H1 (cell line): ENCODE results near the gene PTPRT. TPM values are rescaled to one million over a fixed set of nuclear protein-coding genes. Genes with fewer than 3 reads are reported as not detected.
A peak's percentile ranks its signal among the peaks of the same experiment; 100 is the strongest.

ENCODE experiments used
- CTCF ChIA-PET: fragments of 300-600 bp; sonication (Branson Sonifier 250); formaldehyde crosslinking; loops from one replicate; lab custom pipeline; 2021; ENCODE audit not compliant: partially characterized antibody; lab: Charles Lee
- POLR2A ChIA-PET: fragments of 300-600 bp; sonication (Branson Sonifier 250); formaldehyde crosslinking; loops from one replicate; lab custom pipeline; 2021; ENCODE audit warnings: inconsistent platforms; ENCODE audit not compliant: partially characterized antibody; lab: Charles Lee
- DNase-seq, 2 experiments: peaks; one replicate each; pipeline versions ENCODE4 v3.0.0 to v3.0.0-alpha.2; 2010 to 2022; ENCODE audit warnings: low spot score in 2 of 2, low read depth in 1 of 2, mixed read lengths in 1 of 2
- FAIRE-seq: peaks from 2 replicates; lab custom pipeline; 2011; peaks lifted over from hg19 to GRCh38; lab: Jason Lieb, UNC
- H2AFZ ChIP-seq: 2 replicates; pipeline ENCODE4 v1.8.1; 2012; ENCODE audit warnings: low read length, inconsistent platforms
- H2AK5ac ChIP-seq: 2 replicates; pipeline ENCODE4 v1.6.1; 2013; ENCODE audit warnings: low read depth, low read length
- H2BK120ac ChIP-seq: replicated peaks from 2 replicates; pipeline ENCODE3; 2013; ENCODE audit warnings: low read depth, low read length, inconsistent platforms
- H2BK12ac ChIP-seq: 2 replicates; pipeline ENCODE4 v1.6.1; 2013; ENCODE audit warnings: low read depth, low read length
- H2BK15ac ChIP-seq: 2 replicates; pipeline ENCODE4 v1.6.1; 2013; ENCODE audit warnings: low read length
- H2BK20ac ChIP-seq: 2 replicates; pipeline ENCODE4 v1.6.1; 2013; ENCODE audit warnings: low read length
- H2BK5ac ChIP-seq: 2 replicates; pipeline ENCODE4 v1.6.1; 2013; ENCODE audit warnings: low read depth, low read length
- H3K14ac ChIP-seq: 2 replicates; pipeline ENCODE4 v1.6.1; 2013; ENCODE audit warnings: inconsistent platforms; ENCODE audit not compliant: insufficient read length
- H3K18ac ChIP-seq: 2 replicates; pipeline ENCODE4 v1.6.1; 2013; ENCODE audit warnings: low read length; ENCODE audit errors: extremely low read depth
- H3K23ac ChIP-seq: 2 replicates; pipeline ENCODE4 v1.6.1; 2013; ENCODE audit warnings: inconsistent platforms; ENCODE audit not compliant: insufficient read length
- H3K23me2 ChIP-seq: 2 replicates; pipeline ENCODE4 v1.6.1; 2013; ENCODE audit warnings: low read depth, low read length
- H3K27ac ChIP-seq: 2 replicates; pipeline ENCODE4 v1.6.1; 2011; ENCODE audit warnings: low read depth, low read length, inconsistent platforms
- H3K27me3 ChIP-seq, 4 experiments: replicated peaks in 1 of 4; 1 replicate in 1 of 4; 2 replicates in 3 of 4; pipeline versions ENCODE4 v1.6.1 to v1.8.1; 2011 to 2013; ENCODE audit warnings: low read length in 3 of 4, mild to moderate bottlenecking in 3 of 4, inconsistent platforms in 2 of 4, mixed read lengths in 2 of 4, moderate library complexity in 1 of 4; ENCODE audit not compliant: control insufficient read depth in 3 of 4, insufficient read depth in 3 of 4; ENCODE audit errors: extremely low read depth in 1 of 4
- H3K36me3 ChIP-seq, 4 experiments: 2 replicates each; pipeline versions ENCODE4 v1.6.1 to v1.8.1; 2011 to 2013; ENCODE audit warnings: mild to moderate bottlenecking in 4 of 4, low read length in 3 of 4, moderate library complexity in 2 of 4, control low read depth in 1 of 4, inconsistent platforms in 1 of 4; ENCODE audit not compliant: insufficient read depth in 4 of 4, control insufficient read depth in 2 of 4
- H3K4ac ChIP-seq: replicated peaks from 2 replicates; pipeline ENCODE3; 2013; ENCODE audit warnings: low read length, low read depth, mixed read lengths, inconsistent platforms; ENCODE audit not compliant: insufficient read length
- H3K4me1 ChIP-seq, 4 experiments: replicated peaks in 1 of 4; 1 replicate in 1 of 4; 2 replicates in 3 of 4; pipeline versions ENCODE4 v1.6.1 to v1.8.1; 2011 to 2013; ENCODE audit warnings: low read length in 3 of 4, inconsistent platforms in 2 of 4, mixed read lengths in 1 of 4; ENCODE audit not compliant: insufficient read depth in 4 of 4, control insufficient read depth in 3 of 4
- H3K4me2 ChIP-seq, 2 experiments: 2 replicates each; pipeline versions ENCODE4 v1.6.1 to v1.8.1; 2011 to 2013; ENCODE audit warnings: low read depth in 2 of 2, low read length in 2 of 2, control low read depth in 1 of 2, inconsistent platforms in 1 of 2, mild to moderate bottlenecking in 1 of 2; ENCODE audit not compliant: insufficient read depth in 1 of 2
- H3K4me3 ChIP-seq, 4 experiments: fragments of 200-600, 300-600 bp in 1 of 4; sonication (generic), shearing (Covaris generic), sonication (Bioruptor Twin) in 1 of 4; 2 replicates each; pipeline versions ENCODE4 v1.5.1 to v1.8.1; 2011 to 2016; ENCODE audit warnings: low read length in 4 of 4, low read depth in 3 of 4, control low read depth in 2 of 4, inconsistent platforms in 2 of 4, mild to moderate bottlenecking in 2 of 4, mixed read lengths in 1 of 4, moderate library complexity in 1 of 4; ENCODE audit not compliant: insufficient read depth in 2 of 4; ENCODE audit errors: extremely low read depth in 1 of 4
- H3K56ac ChIP-seq: replicated peaks from 2 replicates; pipeline ENCODE3; 2013; ENCODE audit warnings: low read depth, mild to moderate bottlenecking, mixed read lengths, low read length, inconsistent platforms; ENCODE audit not compliant: insufficient read length
- H3K79me1 ChIP-seq: 2 replicates; pipeline ENCODE4 v1.6.1; 2013; ENCODE audit warnings: low read depth, low read length, control low read depth
- H3K79me2 ChIP-seq, 2 experiments: 2 replicates each; pipeline versions ENCODE4 v1.6.1 to v1.8.1; 2012 to 2013; ENCODE audit warnings: low read length in 2 of 2, mild to moderate bottlenecking in 2 of 2, inconsistent platforms in 1 of 2; ENCODE audit not compliant: insufficient read depth in 2 of 2, control insufficient read depth in 1 of 2
- H3K9ac ChIP-seq, 4 experiments: replicated peaks in 1 of 4; 1 replicate in 1 of 4; 2 replicates in 3 of 4; pipeline versions ENCODE4 v1.6.1 to v1.8.1; 2011 to 2013; ENCODE audit warnings: low read depth in 3 of 4, low read length in 3 of 4, control low read depth in 2 of 4, mild to moderate bottlenecking in 2 of 4, moderate library complexity in 2 of 4, inconsistent platforms in 1 of 4; ENCODE audit errors: extremely low read depth in 1 of 4
- H3K9me3 ChIP-seq, 2 experiments: 2 replicates each; pipeline versions ENCODE4 v1.6.1 to v1.8.1; 2012 to 2013; ENCODE audit warnings: mild to moderate bottlenecking in 2 of 2, moderate library complexity in 2 of 2, control low read depth in 1 of 2, inconsistent platforms in 1 of 2, low read depth in 1 of 2, low read length in 1 of 2, mixed read lengths in 1 of 2; ENCODE audit not compliant: insufficient read depth in 2 of 2
- H4K20me1 ChIP-seq, 2 experiments: replicated peaks in 1 of 2; 2 replicates each; pipeline versions ENCODE3 to v1.8.1; 2011 to 2013; ENCODE audit warnings: inconsistent platforms in 2 of 2, low read length in 2 of 2, mild to moderate bottlenecking in 1 of 2; ENCODE audit not compliant: insufficient read depth in 2 of 2, control insufficient read depth in 1 of 2
- H4K5ac ChIP-seq: 2 replicates; pipeline ENCODE4 v1.6.1; 2013; ENCODE audit warnings: low read length, low read depth, mixed read lengths, inconsistent platforms; ENCODE audit not compliant: insufficient read length
- H4K8ac ChIP-seq: 2 replicates; pipeline ENCODE4 v1.8.0; 2013; ENCODE audit warnings: mild to moderate bottlenecking, moderate library complexity, low read length, inconsistent platforms; ENCODE audit not compliant: insufficient read depth; ENCODE audit errors: extremely low read depth
- H4K91ac ChIP-seq: replicated peaks from 2 replicates; pipeline ENCODE3; 2013; ENCODE audit warnings: low read length, mixed read lengths, inconsistent platforms; ENCODE audit not compliant: insufficient read length
- BACH1 ChIP-seq: IDR thresholded peaks from 2 replicates; pipeline ENCODE4 v1.6.1; 2012; ENCODE audit warnings: low read length, improper control_type of control experiment
- EP300 ChIP-seq, 2 experiments: IDR thresholded peaks; 1 replicate in 1 of 2; 2 replicates in 1 of 2; pipeline ENCODE4 v1.6.1; 2011 to 2012; ENCODE audit warnings: low read depth in 2 of 2, low read length in 2 of 2, mild to moderate bottlenecking in 2 of 2, borderline replicate concordance in 1 of 2, inconsistent platforms in 1 of 2, moderate library complexity in 1 of 2
- MAFK ChIP-seq: IDR thresholded peaks from 2 replicates; pipeline ENCODE4 v1.6.1; 2012; ENCODE audit warnings: low read depth, mild to moderate bottlenecking, improper control_type of control experiment, low read length
- WGBS, 2 experiments: shearing (Covaris generic) in 1 of 2; methylation state at CpG; one replicate each; pipeline versions ENCODE4 v1.1.6 to v1.1.7; 2013 to 2015; ENCODE audit warnings: low lambda C conversion rate in 2 of 2, mixed read lengths in 2 of 2, inconsistent platforms in 1 of 2, low coverage in 1 of 2, missing lambda C conversion rate in 1 of 2; ENCODE audit not compliant: insufficient replicate concordance in 2 of 2, insufficient coverage in 1 of 2, insufficient read length in 1 of 2; ENCODE audit errors: extremely low coverage in 1 of 2, missing lambda C conversion rate in 1 of 2; 5-methylcytosine and 5-hydroxymethylcytosine counted together
- polyA plus RNA-seq, 7 experiments: library from polyadenylated mRNA; depleted of rRNA in 3 of 7; stranded (reverse) in 5 of 7; unstranded in 2 of 7; fragments of >200 nt in 5 of 7; fragments of 200-250 nt in 2 of 7; gene quantifications; 1 replicate in 5 of 7; 2 replicates in 1 of 7; 4 replicates in 1 of 7; pipeline versions ENCODE4 v1.2.1 to v1.2.3, GENCODE V29; 2011 to 2013; ENCODE audit warnings: missing spikeins in 2 of 7, mixed read lengths in 2 of 7
- total RNA-seq: library from RNA; stranded (reverse); fragmentation: NEBNext Ultra II Directional; extraction: Animal tissue kit (Norgen Biotek cat#: 25700); gene quantifications from 2 replicates; pipeline ENCODE4 v1.2.1, GENCODE V29; 2021

Gene PTPRT
- total and polyA plus RNA-seq, 2 of the 8 experiments (the other 6 are each of a cell fraction or from before 2014, with no cell fraction given) = 0.33 to 1.8 TPM

- H3K27me3 ChIP-seq = no peaks in the 10 kb centered on the region
- H2BK12ac ChIP-seq = no peak overlapping the region
- H3K56ac ChIP-seq = no peak overlapping the region
- FAIRE-seq (no peak), DNase-seq (no peak)
- H3K79me2 ChIP-seq = no peaks in the 10 kb centered on the region
- no peak overlapping the region for H3K18ac ChIP-seq
- H4K20me1 ChIP-seq = no peaks in the 10 kb centered on the region
- no peak overlapping the region for H4K8ac ChIP-seq
- no peak overlapping the region for H2BK5ac ChIP-seq
- no peak overlapping the region for H2AFZ ChIP-seq
- no peak overlapping the region for H4K5ac ChIP-seq
- H4K91ac ChIP-seq = no peak overlapping the region
- H3K9me3 ChIP-seq = no peaks in the 10 kb centered on the region
- H3K14ac ChIP-seq = no peak overlapping the region
- CTCF ChIA-PET = no interaction called here
- H2BK15ac ChIP-seq = no peak overlapping the region
- no peak overlapping the region for H3K4me2 ChIP-seq
- no peak overlapping the region for H3K4me3 ChIP-seq
- no peaks in the 10 kb centered on the region for H3K4me1 ChIP-seq
- no peaks in the 10 kb centered on the region for H3K23me2 ChIP-seq
- POLR2A ChIA-PET = no interaction called here
- TF ChIP-seq BACH1 (0 out of 2 replicates have a peak, but pooled peaks have one; percentile 52), MAFK (0 out of 2 replicates have a peak, but pooled peaks have one; percentile 20), EP300 (IDR thresholded peaks at IDR 0.05; ENCODE audit: borderline replicate concordance in 1 of 2, low read depth in 2 of 2, low read length in 2 of 2) (no peak)
- no peak overlapping the region for H3K4ac ChIP-seq
- H3K36me3 ChIP-seq = no peaks in the 10 kb centered on the region
- H3K9ac ChIP-seq = no peak overlapping the region
- no peak overlapping the region for H3K27ac ChIP-seq
- H2AK5ac ChIP-seq = no peak overlapping the region
- H2BK120ac ChIP-seq = no peak overlapping the region
- H2BK20ac ChIP-seq = no peak overlapping the region
- 83% methylated on average over 2 of the region's 2 CpGs; no CpG with 5 or more reads in 1 of the 2 experiments for WGBS, 2 experiments
- no peaks in the 10 kb centered on the region for H3K79me1 ChIP-seq
- H3K23ac ChIP-seq = no peak overlapping the region
Observed at GRCh38 chr20:42634156-42634555, 555.5 kb downstream of the PTPRT start.
